Activated naive CD8-positive, alpha-beta T cell treated with anti-CD3 and anti-CD28 coated beads for 36 hours (primary cell): ENCODE measurements around the gene RAB26. TPM values are rescaled to one million over a fixed set of nuclear protein-coding genes. Genes with fewer than 3 reads are reported as not detected.
"Not testable (repeated sequence)": the region's sequence is repeated elsewhere in the genome, so short reads cannot be mapped to it uniquely, and the experiment has no call there.

Source experiments
- DNase-seq: peaks from one replicate; pipeline ENCODE4 v3.0.0; 2021
- H3K27ac Mint-ChIP-seq: one replicate; pipeline ENCODE4 v1.8.0; 2022; ENCODE audit warnings: mild to moderate bottlenecking, moderate library complexity, mixed read lengths
- H3K27me3 Mint-ChIP-seq: one replicate; pipeline ENCODE4 v1.8.0; 2022; ENCODE audit warnings: mild to moderate bottlenecking, mixed read lengths
- H3K36me3 Mint-ChIP-seq: one replicate; pipeline ENCODE4 v1.8.0; 2021; ENCODE audit warnings: mild to moderate bottlenecking, mixed read lengths
- H3K4me1 Mint-ChIP-seq: one replicate; pipeline ENCODE4 v1.8.0; 2021; ENCODE audit warnings: mixed read lengths
- H3K4me3 Mint-ChIP-seq: one replicate; pipeline ENCODE4 v1.8.0; 2022; ENCODE audit warnings: mild to moderate bottlenecking, moderate library complexity, mixed read lengths
- H3K9me3 Mint-ChIP-seq: one replicate; pipeline ENCODE4 v1.8.0; 2022; ENCODE audit warnings: mixed read lengths
- total RNA-seq, 2 experiments: library from RNA; stranded (reverse); gene quantifications; one replicate each; pipeline ENCODE4 v1.2.3, GENCODE V29; 2021

Gene RAB26
- total RNA-seq, 2 experiments from 2014 or later, result 0.26 to 0.35 TPM

- H3K27me3 Mint-ChIP-seq, H3K27ac Mint-ChIP-seq, DNase-seq, H3K9me3 Mint-ChIP-seq, H3K36me3 Mint-ChIP-seq, H3K4me3 Mint-ChIP-seq: not testable (repeated sequence)
- peaks cover 15% of the 10 kb centered on the region for H3K4me1 Mint-ChIP-seq
Observed at GRCh38 chr16:2124694-2125444, 23.6 kb upstream of the RAB26 start.

- not testable (repeated sequence) for H3K27ac Mint-ChIP-seq, H3K9me3 Mint-ChIP-seq, H3K4me3 Mint-ChIP-seq, DNase-seq, H3K36me3 Mint-ChIP-seq, H3K27me3 Mint-ChIP-seq
- H3K4me1 Mint-ChIP-seq, result peaks cover 13% of the 10 kb centered on the region
Observed at GRCh38 chr16:2125609-2126008, 22.8 kb upstream of the RAB26 start.

GRCh38 chr16:2126161-2126743 is 22.2 kb upstream of the RAB26 start:
- H3K27ac Mint-ChIP-seq, H3K27me3 Mint-ChIP-seq, DNase-seq, H3K36me3 Mint-ChIP-seq, H3K9me3 Mint-ChIP-seq, H3K4me3 Mint-ChIP-seq: not testable (repeated sequence)
- H3K4me1 Mint-ChIP-seq, result peaks cover 13% of the 10 kb centered on the region

- H3K27me3 Mint-ChIP-seq, H3K36me3 Mint-ChIP-seq, H3K9me3 Mint-ChIP-seq, H3K4me3 Mint-ChIP-seq, DNase-seq: not testable (repeated sequence)
- peaks cover 13% of the 10 kb centered on the region for H3K4me1 Mint-ChIP-seq
- H3K27ac Mint-ChIP-seq, result peak overlapping the region; percentile 42
Observed at GRCh38 chr16:2126928-2127556, 21.4 kb upstream of the RAB26 start.

GRCh38 chr16:2127630-2128280 is 20.7 kb upstream of the RAB26 start:
- not testable (repeated sequence) for H3K36me3 Mint-ChIP-seq, H3K9me3 Mint-ChIP-seq, DNase-seq, H3K4me3 Mint-ChIP-seq, H3K27ac Mint-ChIP-seq, H3K27me3 Mint-ChIP-seq
- H3K4me1 Mint-ChIP-seq, result peaks cover 13% of the 10 kb centered on the region

GRCh38 chr16:2129251-2129650 is 19.2 kb upstream of the RAB26 start:
- not testable (repeated sequence) for H3K9me3 Mint-ChIP-seq, H3K36me3 Mint-ChIP-seq, H3K27me3 Mint-ChIP-seq, DNase-seq, H3K4me3 Mint-ChIP-seq
- peak overlapping the region; percentile 91 for H3K27ac Mint-ChIP-seq
- peaks cover 13% of the 10 kb centered on the region for H3K4me1 Mint-ChIP-seq

GRCh38 chr16:2129890-2130447 is 18.5 kb upstream of the RAB26 start:
- not testable (repeated sequence) for H3K27ac Mint-ChIP-seq, H3K27me3 Mint-ChIP-seq, H3K9me3 Mint-ChIP-seq, H3K4me3 Mint-ChIP-seq, DNase-seq, H3K36me3 Mint-ChIP-seq
- H3K4me1 Mint-ChIP-seq, result peaks cover 15% of the 10 kb centered on the region

- not testable (repeated sequence) for H3K36me3 Mint-ChIP-seq, H3K9me3 Mint-ChIP-seq, H3K27ac Mint-ChIP-seq, DNase-seq, H3K4me3 Mint-ChIP-seq, H3K27me3 Mint-ChIP-seq
- peaks cover 13% of the 10 kb centered on the region for H3K4me1 Mint-ChIP-seq
Observed at GRCh38 chr16:2133797-2134196, 14.6 kb upstream of the RAB26 start.

GRCh38 chr16:2135071-2135470 is 13.4 kb upstream of the RAB26 start:
- H3K36me3 Mint-ChIP-seq, H3K9me3 Mint-ChIP-seq, H3K4me1 Mint-ChIP-seq, H3K27ac Mint-ChIP-seq, H3K27me3 Mint-ChIP-seq: not testable (repeated sequence)
- H3K4me3 Mint-ChIP-seq, result peak overlapping the region; percentile 88
- DNase-seq, result peak; percentile 32

GRCh38 chr16:2135770-2136490 is 12.5 kb upstream of the RAB26 start, which contains the start of gene PKD1:
Gene PKD1, minus strand, starts transcription at chr16:2135898. Its CDS starts 209 bp downstream, at chr16:2135689.
- not testable (repeated sequence) for H3K9me3 Mint-ChIP-seq, H3K36me3 Mint-ChIP-seq, H3K27me3 Mint-ChIP-seq
- Mint-ChIP-seq H3K4me3 (peak within 1 kb of the TSS; percentile 89), H3K4me1 (peaks cover 10% of the 10 kb centered on the region), H3K27ac (peak within 1 kb of the TSS; percentile 88)
- peak; percentile 100 for DNase-seq

- no peak for DNase-seq
- H3K27ac Mint-ChIP-seq, result no peak overlapping the region
- peaks cover 2% of the 10 kb centered on the region for H3K4me1 Mint-ChIP-seq
- no peaks in the 10 kb centered on the region for H3K36me3 Mint-ChIP-seq
- no peaks in the 10 kb centered on the region for H3K27me3 Mint-ChIP-seq
- H3K9me3 Mint-ChIP-seq, result no peaks in the 10 kb centered on the region
- H3K4me3 Mint-ChIP-seq, result no peak overlapping the region
Observed at GRCh38 chr16:2142942-2143877, 5.2 kb upstream of the RAB26 start.

GRCh38 chr16:2143878-2144485 is 4.4 kb upstream of the RAB26 start:
- H3K36me3 Mint-ChIP-seq, result no peaks in the 10 kb centered on the region
- no peak overlapping the region for H3K4me3 Mint-ChIP-seq
- H3K27me3 Mint-ChIP-seq, result no peaks in the 10 kb centered on the region
- DNase-seq, result no peak
- peaks cover 2% of the 10 kb centered on the region for H3K4me1 Mint-ChIP-seq
- H3K27ac Mint-ChIP-seq, result no peak overlapping the region
- no peaks in the 10 kb centered on the region for H3K9me3 Mint-ChIP-seq

- H3K36me3 Mint-ChIP-seq, result no peaks in the 10 kb centered on the region
- peaks cover 8% of the 10 kb centered on the region for H3K4me1 Mint-ChIP-seq
- H3K9me3 Mint-ChIP-seq, result no peaks in the 10 kb centered on the region
- no peak overlapping the region for H3K4me3 Mint-ChIP-seq
- H3K27me3 Mint-ChIP-seq, result no peaks in the 10 kb centered on the region
- H3K27ac Mint-ChIP-seq, result no peak overlapping the region
- no peak for DNase-seq
Observed at GRCh38 chr16:2145843-2146242, 2.6 kb upstream of the RAB26 start.
